SU-DHL-6 (cell line): Measurements from ENCODE around the gene PRRC2B.

Experiments used
- H2AFZ ChIP-seq: fragments of 200-600 bp; sonication (generic); 2 replicates; pipeline ENCODE4 v1.6.1; 2014; ENCODE audit warnings: low read depth, mild to moderate bottlenecking, moderate library complexity, mixed read lengths, antibody characterized with exemption, low read length; ENCODE audit not compliant: severe bottlenecking
- H3F3A ChIP-seq: fragments of 200-600 bp; shearing (Covaris generic); 2 replicates; pipeline ENCODE4 v1.6.0; 2016; ENCODE audit warnings: antibody characterized with exemption, mild to moderate bottlenecking; ENCODE audit not compliant: insufficient read depth
- H3K27ac ChIP-seq: fragments of 200-600 bp; sonication (generic); 2 replicates; pipeline ENCODE4 v1.5.1; 2016; ENCODE audit warnings: low read depth, mild to moderate bottlenecking, low read length, moderate library complexity, mixed read lengths
- H3K27me3 ChIP-seq: fragments of 200-600 bp; sonication (generic), shearing (Covaris generic); 2 replicates; pipeline ENCODE4 v1.6.0; 2014; ENCODE audit warnings: mild to moderate bottlenecking, low read length
- H3K36me3 ChIP-seq: fragments of 200-600 bp; sonication (generic); 2 replicates; pipeline ENCODE4 v1.6.1; 2014; ENCODE audit warnings: mild to moderate bottlenecking, low read length, mixed read lengths
- H3K4me2 ChIP-seq: fragments of 300-600, 200-600 bp; shearing (Covaris generic), sonication (generic); 2 replicates; pipeline ENCODE4 v1.6.0; 2014; ENCODE audit warnings: low read length, low read depth, mild to moderate bottlenecking; ENCODE audit not compliant: poor library complexity, severe bottlenecking
- H3K4me3 ChIP-seq: fragments of 200-600 bp; sonication (generic); 2 replicates; pipeline ENCODE4 v1.5.1; 2014; ENCODE audit warnings: antibody characterized with exemption, low read length, mild to moderate bottlenecking, mixed read lengths; ENCODE audit not compliant: insufficient read depth, poor library complexity, severe bottlenecking
- H3K79me2 ChIP-seq: fragments of 200-600 bp; sonication (generic); 2 replicates; pipeline ENCODE4 v1.6.1; 2014; ENCODE audit warnings: mild to moderate bottlenecking, low read length, moderate library complexity; ENCODE audit not compliant: insufficient read depth
- H3K9ac ChIP-seq: fragments of 200-600 bp; sonication (generic); 2 replicates; pipeline ENCODE4 v1.7.0; 2014; ENCODE audit warnings: mild to moderate bottlenecking, low read length
- H3K9me2 ChIP-seq: fragments of 200-600 bp; sonication (generic); replicated peaks from 2 replicates; pipeline ENCODE4 v1.6.1; 2014; ENCODE audit warnings: low read length; ENCODE audit not compliant: insufficient read depth
- H3K9me3 ChIP-seq: fragments of 200-600 bp; sonication (generic); 2 replicates; pipeline ENCODE4 v1.6.1; 2014; ENCODE audit warnings: low read length, mixed read lengths; ENCODE audit not compliant: insufficient read depth
- H4K20me1 ChIP-seq: fragments of 200-600 bp; sonication (generic); 2 replicates; pipeline ENCODE4 v1.6.1; 2014; ENCODE audit warnings: low read depth, mild to moderate bottlenecking, antibody characterized with exemption, low read length, moderate library complexity, mixed read lengths
- CTCF ChIP-seq: fragments of 200-600 bp; sonication (generic); IDR thresholded peaks from one replicate; pipeline ENCODE4 v1.5.1; 2017; ENCODE audit warnings: antibody characterized with exemption, mild to moderate bottlenecking, low read length, moderate library complexity; ENCODE audit not compliant: insufficient read depth, poor library complexity, severe bottlenecking
- EZH2phosphoT487 ChIP-seq: fragments of 200-600 bp; sonication (generic), shearing (Covaris generic); conservative IDR thresholded peaks from 2 replicates; pipeline ENCODE4 v1.6.1; 2018; ENCODE audit warnings: mild to moderate bottlenecking, antibody characterized with exemption, low read length, moderate library complexity, mixed read lengths

PRRC2B gene

GRCh38 chr9:131484560-131485185 lies 90.8 kb downstream of the PRRC2B start:
- TF ChIP-seq EZH2phosphoT487 (no peak), CTCF (no peak)
- Histone ChIP-seq H3K4me3 (no peak overlapping the region), H3K27me3 (no peaks in the 10 kb centered on the region), H3K27ac (no peak overlapping the region), H3K79me2 (no peaks in the 10 kb centered on the region; the same call in 1 of the 2 replicates), H3K9me3 (no peaks in the 10 kb centered on the region), H3F3A (no peaks in the 10 kb centered on the region), H3K4me2 (no peak overlapping the region), H2AFZ (no peak overlapping the region), H3K36me3 (peaks cover 9% of the 10 kb centered on the region; the same call in 1 of the 2 replicates), H3K9ac (no peak overlapping the region), H4K20me1 (no peaks in the 10 kb centered on the region), H3K9me2 (no peaks in the 10 kb centered on the region)

GRCh38 chr9:131485206-131485605 lies 91.3 kb downstream of the PRRC2B start:
- Histone ChIP-seq H3K36me3 (peaks cover 8% of the 10 kb centered on the region; the same call in 1 of the 2 replicates), H3F3A (no peaks in the 10 kb centered on the region), H4K20me1 (no peaks in the 10 kb centered on the region), H2AFZ (no peak overlapping the region), H3K9me2 (no peaks in the 10 kb centered on the region), H3K4me3 (no peak overlapping the region), H3K27me3 (no peaks in the 10 kb centered on the region), H3K27ac (no peak overlapping the region), H3K79me2 (no peaks in the 10 kb centered on the region; the same call in 1 of the 2 replicates), H3K9me3 (no peaks in the 10 kb centered on the region), H3K4me2 (no peak overlapping the region), H3K9ac (no peak overlapping the region)
- TF ChIP-seq CTCF (no peak), EZH2phosphoT487 (no peak)

- H3K27ac ChIP-seq, result no peak overlapping the region
- no peaks in the 10 kb centered on the region for H3K9me2 ChIP-seq
- H3K27me3 ChIP-seq, result no peaks in the 10 kb centered on the region
- no peaks in the 10 kb centered on the region for H4K20me1 ChIP-seq
- H3K36me3 ChIP-seq, result peaks cover 5% of the 10 kb centered on the region; the same call in 1 of the 2 replicates
- TF ChIP-seq CTCF, result no peak
- no peak for TF ChIP-seq EZH2phosphoT487
- no peaks in the 10 kb centered on the region for H3K9me3 ChIP-seq
- H2AFZ ChIP-seq, result no peak overlapping the region
- H3F3A ChIP-seq, result no peaks in the 10 kb centered on the region
- no peak overlapping the region for H3K4me3 ChIP-seq
- H3K4me2 ChIP-seq, result no peak overlapping the region
- no peaks in the 10 kb centered on the region for H3K79me2 ChIP-seq
- no peak overlapping the region for H3K9ac ChIP-seq
Measured at GRCh38 chr9:131485728-131486422, 92.0 kb downstream of the PRRC2B start.
